ENCODE measurements around the gene OR10G4.

DNA sequence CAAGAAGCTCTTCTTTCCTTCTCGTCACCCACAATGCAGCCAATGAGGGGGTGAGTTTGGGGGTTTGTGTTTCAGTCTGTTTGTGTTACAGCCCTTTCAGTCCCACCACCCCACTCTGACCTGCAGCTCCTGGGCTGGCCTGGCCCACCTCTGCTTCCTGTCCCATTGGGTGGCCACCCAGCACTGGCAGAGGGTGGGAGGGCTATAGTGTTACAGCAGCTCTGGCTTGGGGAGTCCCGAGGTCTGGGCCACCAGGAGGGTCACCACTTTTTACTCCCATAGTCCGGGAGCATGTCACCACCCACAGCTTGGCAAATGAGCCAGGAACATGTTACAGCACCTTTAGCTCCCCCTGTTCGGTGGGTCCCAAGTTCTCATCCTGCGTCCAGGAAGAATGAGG, 33.5 kb upstream of the OR10G4 start:
- TF ChIP-seq POLR2A (IDR thresholded peaks at IDR 0.05; ENCODE audit: low read length) (no peak), GATA1 (IDR thresholded peaks at IDR 0.05; ENCODE audit: low read depth, low read length) (no peak)
